Activated CD4-positive, alpha-beta memory T cell treated with anti-CD3 and anti-CD28 coated beads, Interleukin-2, amount 10 ng/mL, durations not matched to agents 7 days and 5 days (primary cell): Measurements from ENCODE around the gene KIF5A. TPM values are rescaled to one million over a fixed set of nuclear protein-coding genes. Genes with fewer than 3 reads are reported as not detected.

ENCODE experiments used
- CTCF ChIA-PET: fragments of 350-600 bp; sonication (Branson Sonifier 250); formaldehyde crosslinking; loops from one replicate; lab custom pipeline; 2021; ENCODE audit warnings: antibody characterized with exemption, inconsistent platforms; lab: Charles Lee
- POLR2A ChIA-PET: fragments of 350-600 bp; sonication (Branson Sonifier 250); formaldehyde crosslinking; loops from one replicate; lab custom pipeline; 2021; ENCODE audit warnings: antibody characterized with exemption; lab: Charles Lee
- DNase-seq: peaks from one replicate; pipeline ENCODE4 v3.0.0-alpha.2; 2020
- H3K27ac Mint-ChIP-seq: one replicate; pipeline ENCODE4 v1.8.0; 2021; ENCODE audit warnings: mild to moderate bottlenecking, mixed read lengths
- H3K27me3 Mint-ChIP-seq: one replicate; pipeline ENCODE4 v1.8.0; 2021; ENCODE audit warnings: mixed read lengths
- H3K36me3 Mint-ChIP-seq: one replicate; pipeline ENCODE4 v1.8.0; 2021; ENCODE audit warnings: low read depth, mixed read lengths
- H3K4me1 Mint-ChIP-seq: one replicate; pipeline ENCODE4 v1.8.0; 2021; ENCODE audit warnings: mixed read lengths
- H3K4me3 Mint-ChIP-seq: one replicate; pipeline ENCODE4 v1.8.0; 2021; ENCODE audit warnings: mild to moderate bottlenecking, mixed read lengths
- H3K9me3 Mint-ChIP-seq: one replicate; pipeline ENCODE4 v1.8.0; 2021; ENCODE audit warnings: mixed read lengths
- total RNA-seq, 2 experiments: library from RNA; stranded (reverse); gene quantifications; one replicate each; pipeline ENCODE4 v1.2.3, GENCODE V29; 2021

Gene KIF5A
- total RNA-seq, 2 experiments from 2014 or later = 0.93 to 1.0 TPM

- Mint-ChIP-seq H3K9me3 (no peaks in the 10 kb centered on the region), H3K36me3 (peaks cover 60% of the 10 kb centered on the region), H3K4me1 (peaks cover 31% of the 10 kb centered on the region), H3K27ac (no peak overlapping the region), H3K4me3 (no peak overlapping the region), H3K27me3 (no peaks in the 10 kb centered on the region)
- POLR2A ChIA-PET = no interaction called here
- CTCF ChIA-PET = no interaction called here
- no peak for DNase-seq
Observed at GRCh38 chr12:57541717-57542116, 8.1 kb upstream of the KIF5A start.

DNA sequence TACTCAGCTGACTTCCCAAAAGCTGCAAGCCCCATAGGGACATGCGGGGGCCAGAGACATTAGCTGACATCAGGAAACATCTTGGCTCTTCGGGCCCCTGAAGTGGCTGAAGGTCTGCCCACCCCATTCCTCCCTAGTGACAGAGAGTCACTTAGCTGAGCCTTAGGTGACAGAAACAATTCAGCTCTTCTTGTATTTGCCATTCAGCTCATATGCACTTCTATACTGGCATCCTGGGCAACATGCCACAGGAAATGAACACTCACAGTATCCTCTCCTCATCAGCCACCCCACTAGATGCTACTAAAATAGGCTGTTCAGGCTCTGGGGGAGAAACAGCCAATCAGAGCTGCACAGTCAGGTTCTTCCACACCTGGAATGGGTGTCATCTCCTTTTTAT, 6.3 kb upstream of the KIF5A start:
- DNase-seq = no peak
- Mint-ChIP-seq H3K4me3 (no peak overlapping the region), H3K36me3 (peaks cover 51% of the 10 kb centered on the region), H3K9me3 (no peaks in the 10 kb centered on the region), H3K27ac (peak overlapping the region; percentile 11), H3K27me3 (peaks cover 4% of the 10 kb centered on the region), H3K4me1 (peaks cover 41% of the 10 kb centered on the region)
- ChIA-PET POLR2A (interaction anchor here (0.8 to 2.3 kb wide), 4 partner anchors 9 to 56 kb away, joined by 3 to 7 read pairs (median 6); partner anchors contain the start of gene MARS1), CTCF (interaction anchor here (0.8 to 1.7 kb wide), 2 partner anchors 81 to 85 kb away, joined by 3 to 4 read pairs; partner anchors contain the start of gene GLI1)

GRCh38 chr12:57545809-57546437, 3.9 kb upstream of the KIF5A start:
- H3K36me3 Mint-ChIP-seq = peaks cover 32% of the 10 kb centered on the region
- DNase-seq = no peak
- ChIA-PET POLR2A (interaction anchor here (0.6 to 2.8 kb wide), 16 partner anchors 9 to 858 kb away, joined by 3 to 22 read pairs (median 5); partner anchors contain the start of genes DDIT3, GLI1, MARS1 and MBD6), CTCF (interaction anchor here (0.7 to 2.3 kb wide), 9 partner anchors 9 to 211 kb away, joined by 3 to 16 read pairs (median 3); partner anchors contain the start of gene GLI1)
- H3K27me3 Mint-ChIP-seq = peaks cover 19% of the 10 kb centered on the region
- H3K9me3 Mint-ChIP-seq = no peaks in the 10 kb centered on the region
- peak overlapping the region; percentile 91 for H3K27ac Mint-ChIP-seq
- H3K4me3 Mint-ChIP-seq = peak overlapping the region; percentile 99
- H3K4me1 Mint-ChIP-seq = peaks cover 56% of the 10 kb centered on the region

DNA sequence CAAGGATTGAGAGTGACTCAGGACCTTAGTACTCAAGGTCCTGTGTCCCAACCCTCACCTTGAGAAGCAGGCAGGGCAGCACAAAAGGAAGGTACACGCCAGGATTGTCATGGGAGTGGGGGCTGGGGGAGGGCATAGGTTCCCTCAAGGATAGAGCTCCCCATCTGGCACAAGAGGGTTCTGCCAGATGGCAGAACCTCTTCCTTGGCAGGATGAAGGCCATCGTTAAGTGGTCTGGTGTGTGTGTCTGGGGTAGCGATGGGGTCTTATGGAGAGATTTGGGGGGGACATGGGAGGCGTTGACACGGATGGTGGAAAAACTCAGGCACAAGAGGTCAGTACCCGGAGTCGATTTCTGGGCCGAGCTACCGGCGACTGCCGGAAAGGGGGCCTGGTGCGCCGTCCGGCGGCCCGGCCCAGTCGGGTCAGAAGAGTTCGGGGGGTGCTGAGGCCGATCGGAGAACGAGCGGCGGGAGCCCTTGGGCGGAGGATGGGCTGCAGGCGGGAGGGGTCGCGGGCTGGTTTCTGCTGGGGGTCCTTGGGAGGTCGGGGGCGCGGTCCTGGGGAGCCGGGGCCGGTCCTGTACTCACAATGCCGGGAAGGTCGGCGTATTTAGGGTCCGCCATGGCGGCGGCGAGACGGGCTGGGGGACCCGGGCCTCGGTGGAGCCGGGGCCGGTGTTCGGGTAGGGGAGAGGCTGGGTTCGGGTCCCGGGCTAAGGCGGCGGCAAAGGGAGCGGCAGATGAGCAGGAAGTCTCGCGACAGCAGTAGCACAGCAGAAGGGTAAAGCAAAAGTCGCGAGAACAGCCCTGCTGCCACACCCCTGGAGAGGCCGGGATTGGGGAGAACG, 3.2 kb upstream of the KIF5A start, which contains the start of gene DCTN2:
Gene DCTN2, minus strand, starts transcription at position 755 of the 850 bp plus-strand sequence. Its CDS starts 129 bp downstream, at position 626.
- Mint-ChIP-seq H3K9me3 (no peaks in the 10 kb centered on the region), H3K36me3 (peaks cover 27% of the 10 kb centered on the region), H3K4me1 (peaks cover 60% of the 10 kb centered on the region), H3K27ac (peak within 1 kb of the TSS; percentile 91), H3K4me3 (peak within 1 kb of the TSS; percentile 99), H3K27me3 (peaks cover 20% of the 10 kb centered on the region)
- ChIA-PET CTCF (interaction anchor here (0.7 to 2.3 kb wide), 14 partner anchors 10 to 210 kb away, joined by 3 to 16 read pairs (median 3); partner anchors contain the start of gene GLI1), POLR2A (interaction anchor here (0.6 to 2.8 kb wide), 16 partner anchors 10 to 858 kb away, joined by 3 to 22 read pairs (median 5); partner anchors contain the start of genes ARHGAP9, DDIT3, GLI1 and MBD6)
- DNase-seq = peak; percentile 97

DNA sequence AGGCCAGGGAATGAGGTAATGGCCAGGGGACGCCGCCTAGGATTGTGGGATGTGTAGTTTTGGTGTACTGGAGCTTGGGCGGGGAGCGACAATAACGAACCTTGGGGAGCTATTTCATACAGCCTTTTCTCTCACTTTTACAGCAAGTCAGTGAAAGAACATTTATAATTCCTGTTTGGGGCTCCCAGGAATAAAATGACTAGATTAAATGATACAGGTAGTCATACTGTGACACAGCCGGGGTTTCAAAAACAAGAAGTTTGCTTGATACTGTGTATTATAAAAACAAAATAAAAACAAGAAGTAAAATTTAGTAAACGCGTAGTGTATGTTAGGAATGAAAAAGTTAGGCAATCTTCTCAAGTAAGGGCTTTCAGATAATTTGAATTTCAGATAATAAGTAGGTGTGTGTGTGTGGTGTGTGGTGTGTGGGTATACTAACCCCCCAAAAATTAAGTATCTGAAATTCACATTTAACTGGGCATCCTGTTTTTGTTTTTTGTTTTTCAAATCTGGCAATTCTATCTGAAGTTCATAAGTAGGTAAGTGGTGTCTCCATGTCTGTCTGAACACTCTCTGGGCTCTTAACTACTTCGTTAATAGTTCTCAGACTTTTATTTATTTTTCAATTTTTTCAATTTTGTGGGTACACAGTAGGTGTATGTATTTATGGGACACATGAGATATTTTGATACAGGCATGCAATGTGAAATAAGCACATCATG, 2.4 kb upstream of the KIF5A start:
- H3K27me3 Mint-ChIP-seq = peaks cover 20% of the 10 kb centered on the region
- peak overlapping the region; percentile 91 for H3K27ac Mint-ChIP-seq
- POLR2A ChIA-PET = interaction anchor here (0.6 to 2.8 kb wide), 11 partner anchors 9 to 859 kb away, joined by 3 to 22 read pairs (median 5); partner anchors contain the start of genes ARHGAP9, DDIT3, MBD6 and PIP4K2C
- CTCF ChIA-PET = interaction anchor here (0.6 to 2.3 kb wide), 10 partner anchors 10 to 112 kb away, joined by 3 to 16 read pairs (median 3); partner anchors contain the start of gene GLI1
- H3K9me3 Mint-ChIP-seq = no peaks in the 10 kb centered on the region
- H3K36me3 Mint-ChIP-seq = peaks cover 27% of the 10 kb centered on the region
- H3K4me3 Mint-ChIP-seq = peak overlapping the region; percentile 99
- peaks cover 60% of the 10 kb centered on the region for H3K4me1 Mint-ChIP-seq
- no peak for DNase-seq

- Mint-ChIP-seq H3K9me3 (no peaks in the 10 kb centered on the region), H3K27ac (no peak overlapping the region), H3K27me3 (peaks cover 20% of the 10 kb centered on the region), H3K4me1 (peaks cover 58% of the 10 kb centered on the region), H3K36me3 (peaks cover 27% of the 10 kb centered on the region), H3K4me3 (no peak overlapping the region)
- no peak for DNase-seq
- POLR2A ChIA-PET = no interaction called here
- CTCF ChIA-PET = no interaction called here
Observed at GRCh38 chr12:57548013-57548315, 1.9 kb upstream of the KIF5A start.

DNA sequence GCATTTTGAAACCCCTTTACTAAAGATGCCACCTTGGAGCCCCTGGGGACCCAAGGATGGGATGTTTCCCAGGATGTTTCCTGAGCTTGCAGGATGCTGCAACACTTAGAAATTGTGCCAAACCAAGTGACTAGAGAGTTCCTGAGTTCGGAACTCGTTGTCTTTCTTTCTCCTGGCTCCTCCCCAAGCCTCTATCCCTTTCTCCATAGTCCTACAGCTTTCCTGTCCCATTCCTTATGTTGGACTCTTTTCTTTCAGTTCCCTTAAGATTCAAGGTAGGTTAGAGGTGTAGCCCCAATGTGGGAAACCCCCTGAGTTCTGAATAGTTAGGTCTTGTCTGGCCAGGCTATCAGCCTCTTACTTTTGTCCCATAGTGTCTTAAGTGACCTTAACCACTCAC, 1.4 kb upstream of the KIF5A start:
- Mint-ChIP-seq H3K4me1 (peaks cover 55% of the 10 kb centered on the region), H3K9me3 (no peaks in the 10 kb centered on the region), H3K27ac (no peak overlapping the region), H3K4me3 (no peak overlapping the region), H3K27me3 (peaks cover 20% of the 10 kb centered on the region), H3K36me3 (peaks cover 24% of the 10 kb centered on the region)
- no peak for DNase-seq
- CTCF ChIA-PET = no interaction called here
- POLR2A ChIA-PET = no interaction called here

DNA sequence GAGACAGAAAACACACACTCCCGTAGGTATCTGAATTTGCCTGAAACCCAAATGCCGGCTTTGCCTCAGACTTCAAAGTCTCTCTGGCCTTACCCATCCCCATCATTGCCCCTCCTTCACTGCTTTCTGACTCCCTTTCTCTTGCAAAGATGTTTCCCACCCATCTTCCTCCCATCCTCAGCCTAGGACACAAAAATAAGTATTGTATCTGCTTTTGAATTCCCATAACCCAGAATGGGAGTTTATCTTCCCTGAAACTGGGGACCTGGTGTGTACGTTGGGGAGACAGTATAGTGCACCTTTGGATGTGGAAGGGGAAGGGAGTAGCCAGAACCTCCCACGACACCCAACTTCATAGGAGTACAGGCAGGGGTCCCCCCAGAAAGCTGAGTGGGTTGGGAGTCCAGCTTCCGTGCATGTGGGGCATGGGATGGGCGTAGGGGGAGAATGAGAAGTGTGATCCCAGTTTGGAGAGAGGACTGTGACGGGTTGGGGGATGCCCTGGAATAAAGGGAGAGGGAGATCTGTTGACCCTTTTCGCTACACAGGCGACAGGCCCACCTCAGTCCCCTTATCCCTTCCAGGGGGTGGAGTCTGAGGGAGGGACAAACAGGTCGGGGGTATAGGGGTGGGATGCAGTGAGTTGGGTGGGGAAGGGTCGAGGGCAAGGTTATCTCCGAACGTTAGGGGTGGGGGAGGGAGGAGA, 488 bp upstream of the KIF5A start:
- H3K27ac Mint-ChIP-seq = no peak overlapping the region
- H3K4me1 Mint-ChIP-seq = peaks cover 48% of the 10 kb centered on the region
- POLR2A ChIA-PET = no interaction called here
- peak overlapping the region; percentile 55 for H3K4me3 Mint-ChIP-seq
- peaks cover 21% of the 10 kb centered on the region for H3K36me3 Mint-ChIP-seq
- CTCF ChIA-PET = no interaction called here
- no peaks in the 10 kb centered on the region for H3K9me3 Mint-ChIP-seq
- H3K27me3 Mint-ChIP-seq = peaks cover 20% of the 10 kb centered on the region
- DNase-seq = no peak

DNA sequence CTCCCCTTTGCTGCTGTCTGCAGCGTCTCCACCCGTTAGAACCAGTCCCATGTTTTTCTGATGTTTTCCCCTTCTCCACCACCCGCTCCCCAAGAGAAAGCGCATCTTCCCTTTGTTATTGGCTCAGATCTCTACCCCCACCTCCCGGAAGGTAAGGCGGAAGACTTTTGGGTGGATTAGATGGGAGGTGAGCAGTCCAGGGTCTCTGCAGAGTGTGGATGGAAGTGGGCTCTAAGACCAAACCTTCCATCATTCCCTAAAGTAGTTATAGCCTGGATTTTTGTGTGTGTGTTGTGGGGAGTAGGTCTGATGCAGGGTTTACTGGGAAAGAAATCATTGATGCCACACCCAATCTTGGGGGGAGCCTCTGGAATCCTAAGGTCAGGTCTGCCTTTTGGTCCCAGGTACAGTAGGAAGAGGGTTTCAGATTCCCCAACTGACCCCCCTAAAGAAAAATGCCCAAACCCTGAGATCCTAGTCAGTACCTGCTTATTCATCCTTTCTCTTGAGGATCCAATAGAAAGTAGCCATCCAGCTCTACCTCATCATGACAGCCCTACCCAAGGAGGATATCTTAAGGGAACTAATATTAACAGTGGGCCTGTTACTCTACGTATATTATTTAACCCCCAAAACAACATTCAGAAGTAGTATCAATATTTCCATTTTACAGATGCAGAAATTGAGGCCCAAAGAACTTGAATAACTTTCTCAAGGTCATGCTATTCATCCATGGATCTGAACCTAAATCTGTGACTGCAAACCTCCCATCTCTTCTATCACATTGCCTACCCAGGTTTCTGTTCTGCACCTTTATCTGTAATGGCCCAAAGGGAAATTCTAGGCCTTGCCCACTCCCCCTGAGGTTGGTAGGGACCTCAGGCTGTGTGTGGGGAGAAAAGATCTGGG, 1.1 kb downstream of the KIF5A start:
- ChIA-PET POLR2A (no interaction called here), CTCF (no interaction called here)
- Mint-ChIP-seq H3K27me3 (peaks cover 20% of the 10 kb centered on the region), H3K4me3 (peak overlapping the region; percentile 58), H3K4me1 (peaks cover 35% of the 10 kb centered on the region), H3K9me3 (no peaks in the 10 kb centered on the region), H3K27ac (no peak overlapping the region), H3K36me3 (peaks cover 10% of the 10 kb centered on the region)
- no peak for DNase-seq

DNA sequence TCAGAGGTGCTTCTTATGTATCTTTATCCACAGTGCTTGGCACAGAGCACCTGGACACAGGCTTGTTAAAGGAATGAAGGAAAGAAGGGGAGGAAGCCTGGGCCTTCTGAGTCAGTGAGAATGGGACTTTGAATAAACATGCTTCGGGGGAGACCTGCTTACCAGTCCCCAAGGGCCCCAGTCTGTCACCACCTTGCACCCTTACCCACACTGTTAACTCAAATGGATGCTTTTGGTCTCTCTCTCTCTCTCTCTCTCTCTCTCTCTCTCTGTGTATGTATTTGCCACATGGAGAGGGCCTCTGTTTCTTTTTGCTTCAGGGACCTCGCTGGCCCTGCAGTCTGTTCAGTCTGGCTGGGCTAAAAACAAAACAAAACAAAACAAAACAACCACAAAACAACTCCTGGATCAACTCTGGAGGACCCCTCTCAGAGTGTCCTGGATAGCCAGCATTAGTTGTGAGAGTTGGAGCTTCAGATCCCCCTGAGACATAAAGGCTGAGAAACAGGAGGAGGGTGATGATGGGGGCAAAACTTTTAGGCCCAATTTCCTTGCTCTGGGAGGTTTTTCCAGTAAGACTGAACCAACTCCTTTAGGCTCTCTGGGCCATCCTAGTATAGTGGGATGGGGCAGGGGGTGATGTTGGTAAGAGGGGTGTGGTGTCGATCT, 1.9 kb downstream of the KIF5A start:
- H3K4me3 Mint-ChIP-seq = no peak overlapping the region
- ChIA-PET CTCF (interaction anchor here (1.1 kb wide), 1 partner anchor 32 kb away, joined by 3 read pairs; no protein-coding TSS in a partner anchor), POLR2A (no interaction called here)
- no peak for DNase-seq
- peaks cover 29% of the 10 kb centered on the region for H3K4me1 Mint-ChIP-seq
- H3K27me3 Mint-ChIP-seq = peaks cover 20% of the 10 kb centered on the region
- H3K27ac Mint-ChIP-seq = no peak overlapping the region
- H3K36me3 Mint-ChIP-seq = peaks cover 3% of the 10 kb centered on the region
- no peaks in the 10 kb centered on the region for H3K9me3 Mint-ChIP-seq

DNA sequence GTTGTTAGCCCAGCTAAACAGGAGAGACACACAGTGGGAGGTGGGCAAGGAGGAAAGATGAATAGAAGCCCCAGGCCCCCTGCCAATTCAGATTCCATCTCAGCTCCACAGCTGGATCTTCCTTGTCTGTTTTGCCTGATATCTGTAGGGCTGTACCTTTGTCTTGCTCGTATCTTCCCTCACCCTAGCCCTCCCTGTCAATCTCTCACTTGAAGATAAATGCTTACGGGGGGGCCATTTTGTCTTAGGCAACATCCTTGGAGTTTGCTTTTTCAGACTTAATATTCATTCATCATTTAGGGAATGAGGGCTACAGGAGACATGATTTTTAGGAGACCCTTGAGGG, 2.4 kb downstream of the KIF5A start:
- peaks cover 18% of the 10 kb centered on the region for H3K27me3 Mint-ChIP-seq
- no peaks in the 10 kb centered on the region for H3K9me3 Mint-ChIP-seq
- ChIA-PET CTCF (interaction anchor here (1.1 kb wide), 1 partner anchor 31 kb away, joined by 3 read pairs; no protein-coding TSS in a partner anchor), POLR2A (interaction anchor here (0.6 kb wide), 1 partner anchor 1187 kb away, joined by 3 read pairs; no protein-coding TSS in a partner anchor)
- no peak overlapping the region for H3K27ac Mint-ChIP-seq
- DNase-seq = no peak
- no peak overlapping the region for H3K4me3 Mint-ChIP-seq
- H3K4me1 Mint-ChIP-seq = peaks cover 26% of the 10 kb centered on the region
- H3K36me3 Mint-ChIP-seq = no peaks in the 10 kb centered on the region
